Skin of body (tissue), 2 donors: Measurements from ENCODE around the gene NAPB. TPM values are rescaled to one million over a fixed set of nuclear protein-coding genes. Genes with fewer than 3 reads are reported as not detected.

Experiments used
- small RNA-seq: library from RNA; depleted of rRNA; stranded (forward); fragments of <200 nt; gene quantifications from one replicate; pipeline ENCODE3, GENCODE V24; 2014; ENCODE audit warnings: low replicate concordance
- total RNA-seq: library from RNA; depleted of rRNA; stranded (reverse); fragments of >200 nt; gene quantifications from one replicate; pipeline ENCODE4 v1.2.3, GENCODE V29; 2014

Gene NAPB
- total RNA-seq, 1 donor from 2014 or later: 18.9 TPM

Small RNA genes lying within 50 kb of the gene (small RNA-seq; reads per million reads assigned to genes)
- not detected for gene RF00019
- not detected for gene RNA5SP479

Other genes with a start within 250 kb of the NAPB start
- 16.2 TPM for gene NXT1, start 70.7 kb downstream of the NAPB start, total RNA-seq
- gene GZF1, start 59.3 kb downstream of the NAPB start, total RNA-seq: 17.3 TPM
- not detected for gene CSTL1, start 18.2 kb upstream of the NAPB start, total RNA-seq
- gene CST11, start 31.4 kb upstream of the NAPB start, total RNA-seq: not detected
- not detected for gene CST8, start 69.6 kb upstream of the NAPB start, total RNA-seq
- not detected for gene CST9L, start 147.0 kb upstream of the NAPB start, total RNA-seq
- gene CST9, start 184.4 kb upstream of the NAPB start, total RNA-seq: not detected
- gene CST3, start 216.5 kb upstream of the NAPB start, total RNA-seq: 69.7 TPM